Parathyroid adenoma (tissue), 2 donors: ENCODE data around the gene KCNQ1.
A peak's percentile ranks its signal among the peaks of the same experiment; 100 is the strongest.

Source experiments
- H2AFZ ChIP-seq: fragments of 300-600 bp; sonication (generic); one replicate; pipeline ENCODE4 v1.7.0; 2017; ENCODE audit warnings: antibody characterized with exemption, mild to moderate bottlenecking
- H3K27ac ChIP-seq: fragments of 300-600 bp; sonication (generic); one replicate; pipeline ENCODE4 v1.7.0; 2017
- H3K27me3 ChIP-seq: fragments of 300-600 bp; sonication (generic); one replicate; pipeline ENCODE4 v1.7.0; 2017; ENCODE audit warnings: low read length; ENCODE audit not compliant: control insufficient read depth, insufficient read depth
- H3K36me3 ChIP-seq: fragments of 300-600 bp; sonication (generic); one replicate; pipeline ENCODE4 v1.7.0; 2017; ENCODE audit warnings: low read length; ENCODE audit not compliant: control insufficient read depth, insufficient read depth
- H3K4me1 ChIP-seq: fragments of 300-600 bp; sonication (generic); one replicate; pipeline ENCODE4 v1.7.0; 2017; ENCODE audit warnings: control low read depth
- H3K4me2 ChIP-seq: fragments of 300-600 bp; sonication (generic); one replicate; pipeline ENCODE4 v1.7.0; 2017; ENCODE audit warnings: low read length
- H3K4me3 ChIP-seq: fragments of 300-600 bp; sonication (generic); one replicate; pipeline ENCODE4 v1.7.0; 2017; ENCODE audit warnings: low read depth, low read length
- H3K79me2 ChIP-seq: fragments of 300-600 bp; sonication (generic); one replicate; pipeline ENCODE4 v1.7.0; 2017; ENCODE audit warnings: control low read depth
- H3K9ac ChIP-seq: fragments of 300-600 bp; sonication (generic); one replicate; pipeline ENCODE4 v1.7.0; 2017; ENCODE audit warnings: mild to moderate bottlenecking
- H3K9me3 ChIP-seq: fragments of 300-600 bp; sonication (generic); one replicate; pipeline ENCODE4 v1.7.0; 2017; ENCODE audit warnings: low read length; ENCODE audit not compliant: control insufficient read depth
- CTCF ChIP-seq: fragments of 300-600 bp; sonication (generic); IDR thresholded peaks from one replicate; pipeline ENCODE4 v1.7.0; 2017; ENCODE audit warnings: antibody characterized with exemption, mild to moderate bottlenecking
- donor health status: primary hyperparathyroidism.

KCNQ1 gene

DNA sequence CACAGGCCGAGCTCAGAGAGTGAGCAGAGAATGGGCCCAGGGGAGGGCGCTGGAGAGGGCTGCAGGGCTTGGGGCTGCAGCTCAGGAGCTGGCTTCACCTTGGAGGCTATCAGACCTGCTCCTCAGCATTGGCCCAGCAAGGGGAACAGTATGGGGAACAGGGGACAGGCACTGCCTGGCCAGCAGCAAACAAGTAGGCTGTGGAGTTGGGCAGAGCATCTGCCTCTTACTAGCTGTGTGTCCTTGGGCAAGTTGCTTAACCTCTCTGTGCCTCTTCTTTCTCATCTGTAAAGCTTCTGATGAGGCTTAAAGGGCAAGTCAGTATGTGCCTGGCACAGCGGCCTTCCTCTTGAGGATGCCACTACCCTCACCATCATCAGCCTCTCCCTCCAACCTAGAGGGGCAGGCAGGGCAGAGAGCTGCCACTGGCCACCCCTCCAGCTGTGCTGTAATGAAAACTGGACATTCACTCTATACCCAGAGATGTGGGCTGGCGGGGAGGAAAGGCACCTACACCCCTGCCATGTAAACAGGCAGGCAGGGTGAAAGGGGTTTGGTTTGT is 448.2 kb downstream of the KCNQ1 start:
- H3K4me2 ChIP-seq: peak overlapping the region; percentile 61
- no peaks in the 10 kb centered on the region for H3K27me3 ChIP-seq
- H3K36me3 ChIP-seq: no peaks in the 10 kb centered on the region
- H3K27ac ChIP-seq: no peak overlapping the region
- no peak overlapping the region for H3K9ac ChIP-seq
- peak overlapping the region; percentile 51 for H2AFZ ChIP-seq
- H3K9me3 ChIP-seq: no peaks in the 10 kb centered on the region
- no peaks in the 10 kb centered on the region for H3K4me1 ChIP-seq
- no peak for TF ChIP-seq CTCF
- H3K79me2 ChIP-seq: no peaks in the 10 kb centered on the region
- no peak overlapping the region for H3K4me3 ChIP-seq

- no peaks in the 10 kb centered on the region for H3K36me3 ChIP-seq
- H3K4me1 ChIP-seq: no peaks in the 10 kb centered on the region
- H3K9me3 ChIP-seq: no peaks in the 10 kb centered on the region
- no peak overlapping the region for H3K4me2 ChIP-seq
- no peaks in the 10 kb centered on the region for H3K27me3 ChIP-seq
- H3K79me2 ChIP-seq: no peaks in the 10 kb centered on the region
- H3K9ac ChIP-seq: no peak overlapping the region
- no peak overlapping the region for H2AFZ ChIP-seq
- no peak for TF ChIP-seq CTCF
- H3K4me3 ChIP-seq: no peak overlapping the region
- H3K27ac ChIP-seq: no peak overlapping the region
Measured at GRCh38 chr11:2893935-2894334, 449.1 kb downstream of the KCNQ1 start.

DNA sequence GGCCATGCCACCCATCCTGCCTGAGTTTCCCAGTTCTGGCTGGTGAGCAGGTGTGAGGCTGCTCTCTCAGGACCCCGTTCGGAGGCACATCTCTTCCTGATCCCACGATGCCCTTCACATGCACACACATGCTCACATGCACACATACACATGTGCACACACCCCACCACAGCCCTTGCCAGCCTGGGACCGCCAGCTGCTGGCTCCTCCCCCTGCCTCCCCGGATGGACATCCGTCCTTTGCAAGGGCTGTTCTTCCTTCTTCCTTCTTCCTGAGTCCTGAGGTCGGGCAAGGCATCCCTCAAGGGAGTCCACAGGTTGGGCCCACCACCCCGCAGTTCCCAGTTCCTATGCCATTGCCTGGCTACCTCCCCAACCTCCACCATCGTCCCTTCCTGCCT is 451.2 kb downstream of the KCNQ1 start:
- Histone ChIP-seq H3K4me3 (no peak overlapping the region), H3K4me2 (no peak overlapping the region), H3K9ac (no peak overlapping the region), H3K9me3 (no peaks in the 10 kb centered on the region), H3K27me3 (no peaks in the 10 kb centered on the region), H3K79me2 (no peaks in the 10 kb centered on the region), H3K4me1 (no peaks in the 10 kb centered on the region), H3K36me3 (no peaks in the 10 kb centered on the region), H3K27ac (no peak overlapping the region), H2AFZ (no peak overlapping the region)
- no peak for TF ChIP-seq CTCF

GRCh38 chr11:2897048-2897447 is 452.2 kb downstream of the KCNQ1 start:
- Histone ChIP-seq H3K4me2 (no peak overlapping the region), H3K36me3 (no peaks in the 10 kb centered on the region), H3K4me1 (no peaks in the 10 kb centered on the region), H3K79me2 (no peaks in the 10 kb centered on the region), H3K9me3 (no peaks in the 10 kb centered on the region), H3K27me3 (no peaks in the 10 kb centered on the region), H3K9ac (no peak overlapping the region), H3K27ac (no peak overlapping the region), H2AFZ (no peak overlapping the region), H3K4me3 (no peak overlapping the region)
- no peak for TF ChIP-seq CTCF

DNA sequence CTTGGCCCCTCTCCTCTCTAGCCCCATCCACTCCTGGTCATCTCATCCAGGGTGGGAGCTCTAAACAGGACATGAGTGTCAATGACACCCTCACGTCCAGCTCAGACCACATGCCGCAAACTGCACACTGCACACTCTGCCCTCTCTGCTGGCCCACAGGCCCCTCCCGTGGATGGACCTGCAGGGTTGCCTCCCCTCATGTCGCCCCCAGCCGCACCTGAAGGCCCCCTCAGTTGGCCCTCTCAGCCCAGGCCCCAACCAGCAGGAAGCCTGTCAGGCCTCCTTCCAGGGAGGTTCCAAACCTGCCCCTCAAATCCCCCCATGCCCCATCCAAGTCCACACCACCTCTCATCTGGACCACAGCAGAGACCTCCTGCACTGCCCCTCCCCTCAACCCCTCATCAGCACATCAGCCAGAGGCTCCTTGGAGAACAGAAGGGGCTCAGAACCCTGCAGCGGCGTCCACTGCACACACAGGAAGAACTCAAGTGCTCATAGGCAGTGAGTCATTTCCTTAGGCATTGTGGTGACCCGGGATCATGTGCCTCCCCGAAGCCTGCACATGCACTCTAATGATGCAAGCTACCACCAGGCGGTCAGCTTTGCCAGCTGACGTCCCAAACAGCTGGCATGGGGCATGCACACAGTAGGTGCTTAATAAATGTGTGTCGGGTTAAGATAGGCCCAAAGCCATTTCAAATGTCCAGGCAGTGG is 453.7 kb downstream of the KCNQ1 start:
- H3K9me3 ChIP-seq: no peaks in the 10 kb centered on the region
- TF ChIP-seq CTCF: no peak
- no peaks in the 10 kb centered on the region for H3K79me2 ChIP-seq
- no peak overlapping the region for H3K4me3 ChIP-seq
- no peak overlapping the region for H3K9ac ChIP-seq
- H3K27me3 ChIP-seq: no peaks in the 10 kb centered on the region
- H3K36me3 ChIP-seq: no peaks in the 10 kb centered on the region
- H3K4me2 ChIP-seq: no peak overlapping the region
- no peak overlapping the region for H2AFZ ChIP-seq
- H3K4me1 ChIP-seq: no peaks in the 10 kb centered on the region
- no peak overlapping the region for H3K27ac ChIP-seq
